Dermis microvascular lymphatic vessel endothelial cell (primary cell): Measurements from ENCODE around the gene NTRK2. TPM values are rescaled to one million over a fixed set of nuclear protein-coding genes. Genes with fewer than 3 reads are reported as not detected.

ENCODE experiments used
- DNase-seq, 2 donors: peaks; one replicate each; pipeline versions ENCODE4 v3.0.0 to v3.0.0-alpha.2; 2010; ENCODE audit warnings: low read depth in 2 of 2
- total RNA-seq: library from RNA; depleted of rRNA; stranded (reverse); fragments of >200 nt; gene quantifications from 2 replicates; pipeline ENCODE4 v1.2.1, GENCODE V29; 2014

NTRK2 gene
- total RNA-seq, 1 donor from 2014 or later = not detected

GRCh38 chr9:85013703-85014102, 344.2 kb downstream of the NTRK2 start:
- DNase-seq = no peak

DNA sequence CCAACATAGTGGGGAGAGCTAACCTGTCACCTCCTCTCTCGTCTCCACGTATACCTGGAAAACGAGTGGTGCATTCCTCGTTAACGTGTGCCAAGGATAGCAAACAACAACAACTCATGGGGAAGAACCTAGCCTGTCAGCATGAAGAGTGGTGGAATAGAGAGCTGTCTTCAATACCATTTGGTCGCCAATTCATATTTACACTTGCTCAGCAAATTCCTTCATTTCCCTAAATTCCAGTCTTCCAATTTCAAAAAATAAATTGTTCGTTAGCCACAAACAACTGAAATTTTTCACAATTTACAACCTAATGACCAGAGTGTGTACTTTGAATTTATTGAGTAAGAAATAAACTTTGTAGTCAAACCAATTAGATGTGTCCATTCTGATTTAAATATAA, 344.8 kb downstream of the NTRK2 start:
- DNase-seq = no peak

- no peak for DNase-seq
These were observed 347.0 kb downstream of the NTRK2 start for GRCh38 chr9:85016384-85017006.

DNA sequence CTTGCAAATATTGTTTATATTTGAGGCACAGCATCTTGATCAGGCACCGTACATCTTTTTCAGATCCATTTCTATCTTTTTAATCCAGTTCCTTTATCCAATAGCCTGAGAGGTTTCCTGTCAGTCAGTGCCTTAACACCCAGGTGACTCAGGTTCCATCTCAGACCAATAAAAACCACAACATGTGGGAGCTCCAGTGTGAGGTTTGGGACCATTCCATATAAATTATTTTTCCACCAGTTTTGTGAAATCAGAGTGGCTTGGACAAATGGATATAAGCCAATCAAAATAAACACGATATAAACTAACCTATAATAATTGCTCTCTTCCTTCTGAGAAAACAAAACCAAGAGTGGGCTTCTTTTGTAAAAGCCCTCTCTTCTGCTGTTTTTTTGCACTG, 351.3 kb downstream of the NTRK2 start:
- DNase-seq = no peak

GRCh38 chr9:85021686-85022085, 352.2 kb downstream of the NTRK2 start:
- DNase-seq = no peak

DNA sequence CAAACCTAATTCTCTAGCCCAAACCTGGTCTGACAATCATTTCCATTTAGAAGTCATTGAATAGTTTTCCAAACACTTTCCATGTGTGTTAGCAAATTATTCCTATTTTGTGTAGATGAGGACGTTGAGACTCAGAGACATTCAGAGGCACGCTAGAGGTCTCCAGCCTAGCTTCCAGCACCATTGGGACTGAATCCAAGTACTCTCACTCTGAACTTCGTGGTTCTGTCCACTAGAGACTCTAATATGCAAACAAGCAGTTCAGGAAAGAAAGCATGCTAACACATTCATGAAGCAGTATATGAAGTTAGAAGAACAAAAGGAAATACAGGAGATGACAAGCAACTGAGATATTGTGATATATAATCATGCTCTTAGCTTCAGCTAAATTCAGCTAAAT, 354.8 kb downstream of the NTRK2 start:
- DNase-seq = no peak

DNA sequence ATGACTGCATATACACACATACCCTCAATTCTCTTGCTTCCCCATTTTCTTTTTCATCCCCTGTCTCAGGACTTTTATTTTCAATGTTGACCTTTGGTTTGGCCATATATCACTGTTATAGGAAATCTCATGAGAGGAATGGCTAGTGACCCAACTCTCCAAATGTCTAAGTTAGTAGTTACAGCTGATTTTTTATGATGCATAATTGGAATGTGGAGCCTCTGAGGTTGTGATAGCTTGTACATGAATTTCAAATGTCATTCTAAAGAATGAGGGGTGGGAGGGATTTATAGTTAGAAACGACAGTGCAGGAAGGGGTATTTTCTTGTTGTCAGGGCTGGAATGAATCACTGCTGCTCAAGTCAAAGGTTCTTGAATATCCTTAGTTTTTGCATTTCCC, 356.1 kb downstream of the NTRK2 start:
- DNase-seq = no peak

GRCh38 chr9:85027870-85028269, 358.3 kb downstream of the NTRK2 start:
- no peak for DNase-seq

DNA sequence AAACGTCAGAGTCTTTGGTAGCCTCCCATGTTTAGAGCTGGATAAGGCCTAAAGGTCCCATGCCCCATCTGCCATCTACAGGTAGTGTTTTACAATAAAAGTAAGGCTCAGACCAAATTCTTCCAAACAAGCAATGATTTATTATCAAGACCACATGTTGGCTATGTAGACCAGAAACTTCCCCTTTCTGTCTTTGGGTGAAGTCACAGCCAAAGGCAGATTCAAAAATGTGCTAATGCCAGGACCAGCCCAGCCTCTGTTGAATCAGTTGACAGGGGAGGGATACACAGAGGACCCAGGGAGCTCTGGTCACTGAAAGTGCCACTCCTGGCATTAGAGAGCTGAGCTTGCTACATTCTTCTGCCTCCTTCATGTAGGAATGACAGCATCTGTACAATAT, 360.8 kb downstream of the NTRK2 start:
- no peak for DNase-seq

GRCh38 chr9:85036496-85036895, 367.0 kb downstream of the NTRK2 start:
- no peak for DNase-seq

DNA sequence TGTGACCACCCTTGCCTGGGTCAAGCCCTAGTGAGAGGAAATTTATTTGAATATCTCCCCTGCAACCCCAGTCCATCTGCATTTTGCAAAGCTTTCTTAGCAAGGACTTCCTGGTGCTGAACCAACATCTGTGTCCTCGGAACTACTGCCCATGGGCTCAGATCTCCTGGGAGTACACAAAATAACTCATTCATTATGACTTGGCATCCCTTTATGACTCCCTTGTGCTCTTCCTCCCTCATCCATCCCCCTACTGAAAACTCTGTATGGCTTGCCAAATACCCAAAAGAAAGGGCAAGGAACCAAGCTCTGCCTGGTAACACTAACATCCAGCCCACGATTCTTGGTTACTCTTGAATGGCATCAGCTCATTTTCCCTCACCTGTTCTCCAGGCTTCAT, 368.5 kb downstream of the NTRK2 start:
- no peak for DNase-seq

DNA sequence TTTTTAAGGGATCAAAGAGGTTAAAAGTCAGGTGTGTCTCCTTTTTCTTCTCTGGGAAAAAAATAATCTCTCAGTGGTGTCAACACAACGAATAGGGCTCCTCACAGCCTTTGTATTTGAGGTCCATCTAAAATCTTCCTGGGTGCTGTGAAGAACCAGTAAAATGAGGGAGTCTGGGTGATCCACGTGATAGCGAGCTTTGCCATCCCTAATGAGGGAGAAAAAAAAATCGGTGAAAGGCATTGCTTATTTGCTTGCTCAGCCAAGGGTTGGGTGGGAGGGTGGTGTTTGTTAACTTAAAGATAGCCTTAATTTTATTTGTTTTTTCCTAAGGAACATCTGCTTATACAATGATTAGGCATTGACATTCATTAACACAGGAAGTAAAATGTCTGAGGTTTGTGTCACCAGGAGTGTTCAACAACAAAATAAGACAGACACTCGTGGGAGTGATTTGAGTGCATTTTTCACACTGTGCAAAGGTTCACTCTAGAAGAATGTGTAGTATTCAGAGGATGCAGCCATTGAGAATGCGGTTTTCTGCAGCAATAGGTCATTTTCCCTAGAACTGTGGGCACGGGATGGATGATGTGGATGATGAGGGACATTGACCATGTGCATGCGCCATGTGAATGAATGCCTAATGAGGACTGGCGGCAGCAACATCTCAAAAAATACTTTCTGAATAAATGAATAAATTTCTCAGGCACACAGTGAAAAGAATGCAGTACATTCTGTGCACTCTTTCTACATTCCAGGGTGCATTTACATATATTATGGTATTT, 369.5 kb downstream of the NTRK2 start:
- no peak for DNase-seq

GRCh38 chr9:85040146-85040545, 370.6 kb downstream of the NTRK2 start:
- DNase-seq = no peak

DNA sequence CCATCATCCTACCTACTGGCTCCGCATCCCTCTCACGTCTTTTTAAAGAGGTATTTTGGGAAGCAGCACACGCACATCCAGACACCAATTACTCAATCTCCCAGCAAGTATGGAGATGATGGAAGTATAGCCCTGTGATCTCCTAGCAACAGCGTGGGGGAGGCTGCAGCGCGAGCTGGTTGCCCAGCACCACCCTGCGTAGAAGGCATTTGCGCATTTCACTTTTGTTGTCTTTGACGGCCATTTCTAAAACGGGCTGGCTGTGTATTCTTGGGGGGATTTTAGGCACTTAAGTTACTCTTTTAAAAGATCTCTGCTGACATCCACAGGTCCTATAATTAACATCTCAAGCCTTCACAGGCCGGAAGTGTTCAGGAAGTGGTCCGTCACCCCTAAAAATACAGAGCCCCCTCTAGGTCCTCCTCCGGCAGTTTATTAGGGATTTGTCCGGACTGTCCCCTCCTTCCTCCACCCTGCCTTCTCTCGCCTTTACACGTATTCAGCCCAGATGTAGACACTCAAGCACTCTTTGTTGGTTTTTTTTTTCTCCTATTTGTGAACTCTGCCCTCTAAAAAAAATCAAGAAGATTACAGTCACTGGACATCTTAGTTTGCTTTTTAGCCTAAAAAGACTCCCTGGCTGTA, 371.4 kb downstream of the NTRK2 start:
- no peak for DNase-seq

- DNase-seq = no peak
These were observed 372.1 kb downstream of the NTRK2 start for GRCh38 chr9:85041466-85042137.

DNA sequence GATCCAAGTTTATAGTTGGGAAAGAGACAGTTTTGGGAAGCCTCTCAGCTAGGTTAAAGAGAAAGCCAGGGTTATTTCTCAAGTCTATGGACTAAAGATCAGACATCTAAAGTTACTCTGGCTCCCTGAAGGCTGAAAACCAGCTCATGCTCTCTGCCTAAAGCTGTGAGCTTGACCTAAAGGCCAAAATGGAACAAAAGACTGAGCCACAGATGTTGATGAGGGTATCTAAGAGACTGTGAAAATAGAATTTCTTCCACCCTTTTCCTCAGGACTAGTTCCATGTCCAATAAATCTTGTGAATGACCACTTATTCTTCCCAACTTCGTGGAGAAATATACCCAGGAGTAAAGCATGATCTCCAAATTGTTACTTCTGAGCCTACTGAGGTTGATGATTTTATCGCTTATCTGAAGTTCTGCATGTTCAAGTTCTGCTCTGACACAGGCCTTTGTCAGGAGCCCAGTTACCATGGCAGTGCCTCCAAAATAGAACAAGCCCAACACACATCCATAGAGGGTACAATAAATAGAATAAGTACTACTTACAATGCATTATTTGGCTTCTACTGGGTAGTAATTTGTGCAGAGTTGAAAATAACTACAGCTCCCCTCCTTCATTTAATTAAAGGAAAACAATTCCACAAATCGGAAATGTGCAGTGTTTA, 373.6 kb downstream of the NTRK2 start:
- DNase-seq = no peak

DNA sequence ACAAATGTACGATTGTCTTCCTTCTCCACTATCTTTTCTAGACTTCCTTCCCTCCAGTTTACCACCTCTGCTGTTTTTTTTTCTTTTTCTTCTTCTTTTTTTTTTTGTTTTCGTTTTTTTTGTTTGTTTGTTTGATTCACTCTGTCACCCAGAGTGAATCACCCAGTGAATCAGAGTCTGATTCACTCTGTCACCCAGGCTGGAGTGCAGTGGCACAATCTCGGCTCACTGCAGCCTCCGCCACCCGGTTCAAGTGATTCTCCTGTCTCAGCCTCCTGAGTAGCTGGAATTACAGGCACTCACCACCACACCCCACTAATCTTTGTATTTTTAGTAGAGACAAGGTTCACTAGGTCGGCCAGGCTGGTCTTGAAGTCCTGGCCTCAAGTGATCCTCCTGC, 375.7 kb downstream of the NTRK2 start:
- no peak for DNase-seq

DNA sequence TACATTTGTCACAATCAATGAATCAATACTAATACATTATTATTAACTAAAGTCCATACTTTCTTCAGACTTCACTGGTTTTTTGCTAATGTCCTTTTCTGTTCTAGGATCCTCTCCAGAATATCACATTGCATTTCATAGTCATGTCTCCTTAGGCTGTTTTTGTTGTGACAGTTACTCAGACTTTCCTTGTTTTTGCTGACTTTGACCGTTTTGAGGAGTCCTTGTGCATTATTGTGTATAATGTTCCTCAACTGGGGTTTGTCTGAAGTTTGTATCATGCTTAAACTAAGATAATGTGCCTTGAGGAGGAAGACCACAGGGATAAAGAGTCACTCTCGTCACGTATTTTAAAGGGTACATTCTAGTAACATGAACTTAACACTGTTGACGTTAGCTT, 376.9 kb downstream of the NTRK2 start:
- DNase-seq = no peak

DNA sequence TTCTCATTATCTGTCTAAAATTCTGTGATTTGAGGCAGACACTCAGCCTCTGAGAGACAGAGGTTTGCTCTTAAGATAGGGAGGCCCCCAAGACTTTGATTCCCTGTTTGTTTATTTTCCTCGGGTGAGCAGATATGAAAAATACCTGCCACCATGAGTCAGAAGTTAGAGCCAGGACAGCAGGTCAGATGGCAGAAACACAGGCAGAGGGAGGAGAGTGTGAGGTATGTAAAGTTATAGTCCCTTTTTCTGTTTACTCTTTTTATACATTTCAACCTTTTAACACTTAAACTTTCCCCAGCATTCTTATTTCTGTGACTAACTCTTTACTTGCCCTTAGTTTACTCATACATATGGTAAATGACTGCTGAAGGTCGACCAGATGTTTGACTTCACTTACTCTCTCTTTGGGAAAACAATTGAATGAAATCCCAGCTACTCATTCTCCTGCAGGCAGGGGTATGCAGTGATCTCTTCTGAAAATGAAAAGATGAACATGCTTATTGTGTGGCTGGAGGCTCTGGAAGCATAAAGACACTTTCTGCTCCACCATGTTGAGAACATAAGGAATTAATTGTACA, 383.8 kb downstream of the NTRK2 start:
- no peak for DNase-seq

GRCh38 chr9:85054017-85054416, 384.5 kb downstream of the NTRK2 start:
- no peak for DNase-seq

DNA sequence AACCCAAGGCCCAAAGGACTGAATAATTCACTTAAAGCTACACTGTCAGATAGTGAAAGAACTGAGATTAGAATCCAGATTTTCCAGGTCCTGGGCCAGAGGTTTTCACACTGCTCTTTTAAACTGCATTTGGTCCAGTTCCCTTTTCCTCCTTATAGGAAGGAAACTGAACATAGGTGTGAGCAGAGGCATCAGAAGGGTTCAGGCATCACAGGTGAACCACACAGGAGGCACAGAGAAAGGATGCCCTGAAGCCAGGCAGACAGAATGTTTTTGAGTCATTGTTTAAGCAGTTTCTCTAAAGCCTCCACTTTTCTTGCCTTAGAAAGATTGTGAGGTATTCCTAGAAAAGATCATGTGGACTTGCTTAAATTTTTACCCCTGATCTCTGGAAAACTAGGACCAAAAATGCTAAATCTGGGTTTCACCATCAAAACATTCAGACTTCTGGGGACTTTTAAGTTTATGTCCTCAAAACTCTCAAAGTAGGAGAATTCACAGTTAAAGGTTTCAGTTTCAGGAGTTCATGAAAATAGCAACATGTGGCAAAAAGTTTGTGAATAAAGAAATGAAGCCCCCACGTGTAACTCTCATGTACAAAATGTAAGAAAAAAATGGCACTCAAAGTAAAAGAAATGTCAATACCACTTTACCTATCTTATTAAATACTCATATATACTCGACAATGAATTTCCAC, 386.1 kb downstream of the NTRK2 start:
- DNase-seq = no peak
